ENCODE data around the gene ARHGAP26. TPM values are rescaled to one million over a fixed set of nuclear protein-coding genes. Genes with fewer than 3 reads are reported as not detected.

Gene ARHGAP26
- total RNA-seq, 1 experiment from 2014 or later: 34.5 TPM

- DNase-seq (ENCODE audit: low read depth, low spot score) (no peak), ATAC-seq (no peak)
- Histone ChIP-seq H3K4me2 (ENCODE audit: low read length) (no peak overlapping the region), H3K4me1 (ENCODE audit: control insufficient read depth in 1 of 2, insufficient read depth in 2 of 2, low read length in 2 of 2) (no peaks in the 10 kb centered on the region), H3K9me3 (ENCODE audit: control insufficient read depth in 1 of 2, insufficient read depth in 1 of 2, low read depth in 1 of 2, low read length in 2 of 2) (no peaks in the 10 kb centered on the region), H4K20me1 (ENCODE audit: insufficient read depth) (no peaks in the 10 kb centered on the region), H3K9me2 (ENCODE audit: insufficient read depth) (no peaks in the 10 kb centered on the region), H3K27ac (ENCODE audit: low read depth, low read length) (no peak overlapping the region), H3K36me3 (ENCODE audit: control insufficient read depth in 1 of 2, insufficient read depth in 2 of 2, low read length in 2 of 2) (no peaks in the 10 kb centered on the region), H3K79me2 (ENCODE audit: insufficient read depth, low read length) (no peaks in the 10 kb centered on the region), H2AFZ (ENCODE audit: low read depth, low read length, poor library complexity, severe bottlenecking) (no peak overlapping the region), H3K9ac (ENCODE audit: low read length) (no peak overlapping the region), H3K4me3 (replicated peaks in 1 of 2; ENCODE audit: low read depth in 1 of 2, low read length in 2 of 2) (no peak overlapping the region), H3K27me3 (ENCODE audit: insufficient read depth, low read length) (no peaks in the 10 kb centered on the region)
- ChIA-PET CTCF (no interaction called here), POLR2A (no interaction called here), RAD21 (ENCODE audit: low non-redundant PET in 1 of 2, low total read pairs in 2 of 2, uncharacterized antibody in 2 of 2, unreplicated experiment in 2 of 2) (no interaction called here)
- BruUV-seq (replicated peaks): no TSS peak
- intact Hi-C loops (cut with micrococcal nuclease): no loop called here
- TF ChIP-seq POLR2AphosphoS5 (IDR thresholded peaks at IDR 0.05; ENCODE audit: low read depth, low read length) (no peak), SRF (IDR thresholded peaks at IDR 0.05; ENCODE audit: low read depth) (no peak), SP1 (IDR thresholded peaks at IDR 0.05; ENCODE audit: low read depth) (no peak), CBX3 (IDR thresholded peaks at IDR 0.05; ENCODE audit: low read depth) (no peak), REST (IDR thresholded peaks at IDR 0.05; ENCODE audit: low read depth) (no peak), ZBTB33 (IDR thresholded peaks at IDR 0.05; ENCODE audit: extremely low read depth, insufficient replicate concordance, low read length) (no peak)
Observed at GRCh38 chr5:143064218-143064641, 294.1 kb downstream of the ARHGAP26 start.
